ENCODE data around the gene FBXW9.

- TF ChIP-seq CTCF (IDR thresholded peaks at IDR 0.05) (no peak), POLR2A (IDR thresholded peaks at IDR 0.05) (no peak)
Measured at GRCh38 chr19:12695514-12695913, 917 bp downstream of the FBXW9 start.
